HG03575 (cell line): Measurements from ENCODE around the gene SH2D1A.
"Not testable (repeated sequence)": the region's sequence is repeated elsewhere in the genome, so short reads cannot be mapped to it uniquely, and the experiment has no call there.

ENCODE experiments used
- ATAC-seq: cut with Tn5 transposase; IDR thresholded peaks from one replicate; pipeline ENCODE4 v1.9.1; 2021; ENCODE audit not compliant: unreplicated experiment, insufficient number of reproducible peaks, low FRiP score; ENCODE audit errors: extremely low read depth

SH2D1A gene

DNA sequence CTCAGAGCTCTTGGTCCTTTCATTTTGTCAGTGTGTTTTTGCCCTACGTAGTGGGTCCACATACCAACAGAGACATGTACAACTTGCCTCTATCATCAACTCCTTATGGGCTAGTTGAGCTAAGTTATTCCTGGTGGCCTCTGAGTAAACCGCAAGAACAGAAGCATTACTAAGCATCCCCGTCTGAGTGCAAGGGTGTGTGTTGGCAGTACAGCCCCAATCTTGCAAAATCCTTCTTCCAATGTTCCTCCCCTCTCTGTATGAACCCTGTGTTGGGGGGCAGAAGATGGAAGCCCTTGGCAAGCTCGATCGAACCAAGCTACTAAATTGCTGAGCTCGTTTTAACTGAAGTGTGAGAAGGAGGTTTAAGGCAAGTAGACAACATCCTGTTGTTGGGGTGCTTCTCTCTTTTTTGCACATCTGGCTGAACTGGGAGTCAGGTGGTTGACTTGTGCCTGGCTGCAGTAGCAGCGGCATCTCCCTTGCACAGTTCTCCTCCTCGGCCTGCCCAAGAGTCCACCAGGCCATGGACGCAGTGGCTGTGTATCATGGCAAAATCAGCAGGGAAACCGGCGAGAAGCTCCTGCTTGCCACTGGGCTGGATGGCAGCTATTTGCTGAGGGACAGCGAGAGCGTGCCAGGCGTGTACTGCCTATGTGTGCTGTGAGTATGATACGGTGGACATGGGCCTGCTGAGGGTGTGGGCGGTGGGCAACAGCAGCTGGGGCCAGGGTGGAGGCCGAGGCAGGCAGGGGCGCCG, at the start of gene SH2D1A:
Gene SH2D1A, plus strand, starts transcription at position 447 of the 760 bp plus-strand sequence. Its CDS starts 80 bp downstream, at position 527.
- no peak for ATAC-seq

- ATAC-seq, result not testable (repeated sequence)
Measured at GRCh38 chrX:124299323-124299722, 47.0 kb upstream of the SH2D1A start.

GRCh38 chrX:124300405-124300804, 46.0 kb upstream of the SH2D1A start:
- no peak for ATAC-seq

DNA sequence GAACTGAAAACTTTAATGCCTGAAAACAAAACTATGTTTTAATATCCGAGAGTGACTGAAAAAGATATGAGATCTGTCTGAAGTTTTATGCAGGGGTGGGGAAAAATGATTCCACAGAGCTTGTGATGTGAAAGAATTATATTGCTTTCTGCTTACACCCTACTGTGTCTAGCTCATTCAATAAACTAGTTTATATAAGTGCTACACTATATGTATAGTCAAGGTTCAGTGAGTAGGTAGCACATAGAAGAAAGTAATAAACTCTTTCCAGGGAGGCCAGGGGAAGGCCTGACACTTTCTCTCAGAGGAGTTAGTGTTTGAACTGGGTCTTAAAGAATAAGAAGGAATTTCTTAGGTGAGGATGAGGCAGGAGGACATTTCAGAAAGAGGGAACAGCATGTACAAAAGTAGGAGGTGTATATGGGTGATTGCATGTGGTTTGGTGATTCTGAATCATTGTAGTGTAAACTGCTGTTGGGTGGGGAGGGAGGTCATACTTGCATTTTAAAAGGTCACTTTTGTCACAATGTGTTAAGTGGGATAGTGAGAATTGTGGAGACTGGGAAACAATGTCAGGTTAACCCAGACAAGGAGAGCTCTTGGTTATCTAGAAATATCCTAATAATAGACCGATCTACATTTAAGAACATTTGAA, 39.0 kb upstream of the SH2D1A start:
- no peak for ATAC-seq

DNA sequence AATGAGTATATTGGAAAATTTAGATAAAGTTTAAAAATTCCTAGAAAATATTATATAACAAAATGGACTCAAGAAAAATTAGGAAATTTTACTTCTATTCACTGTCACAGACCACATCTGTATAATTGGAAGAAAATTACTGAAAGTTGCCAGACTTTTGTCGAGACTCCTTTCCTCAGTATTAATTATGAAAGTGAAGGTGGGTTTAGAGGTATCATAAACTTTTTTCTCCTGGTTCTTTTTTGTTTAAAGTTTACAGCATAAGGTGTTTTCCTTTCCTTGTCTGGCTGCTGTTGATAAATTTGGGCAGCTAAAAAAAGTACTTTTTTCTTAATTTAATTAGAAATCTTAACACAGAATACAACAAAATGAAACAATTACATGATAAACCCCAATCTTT, 20.6 kb upstream of the SH2D1A start:
- ATAC-seq, result no peak

DNA sequence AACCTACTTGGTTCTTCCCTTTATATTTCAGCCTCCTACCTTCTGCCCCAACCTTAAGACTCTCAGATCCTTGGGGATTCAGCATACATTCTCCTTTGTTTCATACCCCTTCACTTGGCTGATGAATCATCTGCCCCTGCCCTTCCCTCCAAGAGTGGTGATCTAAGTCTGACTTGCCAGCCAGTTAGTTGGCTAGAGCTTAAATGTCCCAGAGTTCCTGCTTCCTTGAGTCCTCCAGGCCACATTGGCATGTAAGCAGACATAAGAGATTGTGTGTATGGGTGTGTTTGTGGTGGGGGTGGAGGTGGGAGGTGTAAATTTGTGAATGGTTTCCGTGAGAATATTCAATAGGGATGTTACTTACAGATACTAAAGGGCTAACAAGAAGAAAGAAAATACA, 17.6 kb upstream of the SH2D1A start:
- ATAC-seq, result no peak

DNA sequence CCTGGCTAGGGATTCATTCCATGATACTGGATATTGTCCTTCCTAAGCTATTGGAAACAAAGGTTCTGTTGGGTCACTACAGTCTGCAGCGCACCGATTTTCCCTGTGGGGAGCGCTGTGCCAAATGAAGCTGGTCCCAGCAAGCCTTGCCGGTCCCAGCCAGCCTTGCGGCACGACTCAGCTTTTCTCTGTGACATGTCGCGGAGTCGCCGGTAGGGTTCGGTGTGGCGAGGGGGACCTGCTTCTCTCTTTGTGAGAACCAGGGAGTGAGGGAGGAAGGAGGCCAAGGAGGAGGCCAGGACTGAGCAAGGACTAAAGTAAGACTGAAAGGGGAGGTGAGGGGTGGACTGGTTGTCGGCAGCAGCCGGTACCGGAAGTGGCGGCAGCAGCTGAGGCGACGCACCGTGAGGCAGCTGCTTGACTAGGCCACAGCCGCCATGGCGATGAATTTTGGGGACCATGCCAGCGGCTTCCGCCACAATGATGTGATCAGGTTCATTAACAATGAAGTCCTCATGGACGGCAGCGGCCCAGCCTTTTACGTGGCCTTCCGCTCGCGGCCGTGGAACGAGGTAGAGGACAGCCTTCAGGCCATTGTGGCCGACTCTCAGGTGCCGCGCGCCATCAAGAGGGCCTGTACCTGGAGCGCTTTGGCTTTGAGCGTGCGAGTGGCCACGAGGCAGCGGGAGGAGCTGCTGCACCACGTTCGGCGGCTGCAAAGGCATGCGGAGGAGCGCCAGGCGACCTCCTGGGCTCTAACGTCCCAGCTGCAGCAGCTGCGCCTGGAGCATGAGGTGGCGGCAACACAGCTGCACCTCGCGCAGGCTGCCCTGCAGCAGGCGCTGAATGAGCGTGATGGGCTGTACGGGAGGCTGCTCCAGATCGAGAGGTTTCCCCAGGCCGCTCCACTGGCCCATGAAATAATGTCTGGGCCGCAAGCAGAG, 13.6 kb upstream of the SH2D1A start, which contains the start of gene TEX13D:
Gene TEX13D, plus strand, starts transcription at position 180 of the 944 bp plus-strand sequence. Its CDS starts 258 bp downstream, at position 438.
- ATAC-seq, result no peak

DNA sequence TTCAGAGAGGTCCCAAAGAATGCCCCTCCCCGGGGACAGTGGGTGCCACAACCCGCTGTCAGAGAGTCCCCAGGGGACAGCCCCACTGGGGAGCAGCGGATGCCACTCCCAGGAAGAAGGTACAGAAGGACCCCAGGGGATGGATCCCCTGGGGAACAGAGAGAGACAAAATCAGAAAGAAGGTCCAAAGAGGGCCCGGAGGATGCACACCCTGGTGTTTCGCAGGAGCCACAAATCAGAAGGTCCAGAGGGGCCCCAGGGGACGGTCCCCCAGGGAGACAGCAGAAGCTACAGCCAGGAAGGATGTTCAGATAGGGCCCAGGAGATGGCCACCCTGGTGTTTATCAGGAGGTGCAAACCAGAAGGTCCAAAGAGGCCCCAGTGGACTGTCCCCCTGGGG, 12.5 kb upstream of the SH2D1A start:
- no peak for ATAC-seq

DNA sequence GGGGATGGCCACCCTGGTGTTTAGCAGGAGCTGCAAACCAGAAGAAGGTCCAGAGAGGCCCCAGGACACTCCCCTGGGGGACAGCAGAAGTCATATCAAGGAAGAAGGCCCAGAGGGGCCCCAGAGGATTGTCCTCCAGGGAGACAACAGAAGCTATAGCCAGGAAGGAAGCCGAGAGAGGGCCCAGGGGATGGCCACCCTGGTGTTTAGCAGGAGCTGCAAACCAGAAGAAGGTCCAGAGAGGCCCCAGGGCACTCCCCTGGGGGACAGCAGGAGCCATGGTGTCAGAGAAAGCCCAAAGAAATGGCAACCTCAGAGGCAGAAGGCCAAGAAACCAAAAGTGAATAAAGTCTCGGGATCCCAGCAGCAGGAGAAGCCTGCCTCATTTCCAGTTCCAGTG, 11.8 kb upstream of the SH2D1A start:
- ATAC-seq, result not testable (repeated sequence)

DNA sequence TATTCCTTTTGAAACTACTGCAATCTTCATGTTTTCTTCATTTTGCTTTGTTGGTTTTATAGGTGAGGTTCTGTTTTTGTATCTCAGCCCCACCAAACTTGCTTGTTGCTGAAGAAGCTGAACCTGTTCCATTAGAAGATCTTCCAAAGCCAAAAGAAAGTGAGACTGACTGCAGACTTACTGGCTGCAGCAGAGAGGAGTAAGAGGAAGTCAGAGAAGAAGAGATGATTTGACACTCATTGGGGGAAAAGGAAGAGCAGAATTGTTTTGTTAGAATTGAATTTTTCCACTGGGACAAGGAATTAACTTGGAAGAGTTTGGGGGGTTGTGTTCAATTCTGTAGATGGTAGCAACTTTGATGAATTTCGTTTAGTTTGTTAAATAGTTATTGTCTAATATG, 10.8 kb upstream of the SH2D1A start:
- no peak for ATAC-seq

- no peak for ATAC-seq
Measured at GRCh38 chrX:124337916-124338315, 8.4 kb upstream of the SH2D1A start.

- ATAC-seq, result no peak
Measured at GRCh38 chrX:124338733-124339514, 7.4 kb upstream of the SH2D1A start.

DNA sequence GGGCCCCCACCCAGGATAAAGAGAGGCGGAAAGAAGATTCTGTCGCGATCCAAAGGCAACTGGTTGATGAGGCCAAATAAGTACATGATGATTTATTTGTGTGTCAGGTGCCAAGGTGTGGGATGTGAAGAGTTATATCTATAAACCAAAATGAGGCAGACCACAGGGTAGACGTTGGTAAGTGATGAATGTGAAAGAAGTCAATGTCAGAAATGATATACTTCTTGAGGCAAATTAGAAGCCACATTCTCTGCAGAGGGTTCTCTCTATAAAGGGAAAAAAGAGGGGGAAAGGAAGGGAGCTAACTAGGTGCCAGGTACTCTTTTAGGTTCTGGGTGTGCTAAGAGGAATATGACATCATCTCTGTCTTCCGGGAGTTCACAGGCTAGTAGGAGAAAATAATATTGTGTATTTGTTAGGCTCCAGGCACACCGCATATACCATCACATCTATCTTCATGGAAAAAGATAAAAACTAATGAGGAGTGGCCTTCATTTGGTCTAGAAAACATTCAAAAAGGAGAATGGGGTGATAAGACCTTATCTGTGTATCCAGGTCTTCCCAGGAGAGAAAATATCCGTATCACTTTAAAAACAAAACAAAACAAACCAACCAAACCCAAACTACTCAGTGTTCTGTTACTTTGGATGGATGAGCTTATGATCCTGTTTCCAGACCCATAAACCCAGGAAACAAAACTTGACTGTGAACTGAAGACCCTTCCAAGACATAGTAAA, 4.8 kb upstream of the SH2D1A start:
- no peak for ATAC-seq

DNA sequence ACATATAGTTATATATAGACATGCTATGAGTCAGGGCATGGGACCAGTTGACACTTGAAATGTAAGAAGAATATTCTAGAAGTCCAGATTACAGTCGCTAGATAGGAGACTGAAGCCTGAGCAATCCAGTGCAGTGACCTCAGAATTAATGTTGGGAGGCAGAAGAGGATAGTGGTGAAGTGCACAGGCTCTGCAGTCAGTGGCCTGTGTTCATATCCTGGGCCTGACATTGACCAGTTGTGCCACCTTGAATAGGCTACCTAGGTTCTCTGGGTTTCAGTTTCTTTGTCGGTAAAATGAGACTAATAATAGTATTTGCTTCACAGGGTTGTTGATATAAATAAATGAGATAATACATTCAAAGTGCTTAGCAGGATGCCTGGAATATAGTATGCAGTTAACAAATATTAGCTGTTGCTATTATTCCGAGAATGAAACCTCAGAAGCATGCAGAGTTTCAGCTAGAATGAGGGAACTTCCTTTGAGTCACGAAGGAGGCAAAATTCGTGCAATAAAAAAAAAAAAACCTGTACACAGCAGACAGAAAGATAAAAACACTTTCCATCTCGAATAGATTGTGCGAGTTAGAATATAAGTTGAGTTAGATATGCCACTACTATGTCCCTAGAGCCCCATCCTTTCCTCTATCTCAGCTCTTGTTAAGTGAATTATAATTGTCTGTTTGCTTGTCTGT, 4.0 kb upstream of the SH2D1A start:
- ATAC-seq, result no peak

DNA sequence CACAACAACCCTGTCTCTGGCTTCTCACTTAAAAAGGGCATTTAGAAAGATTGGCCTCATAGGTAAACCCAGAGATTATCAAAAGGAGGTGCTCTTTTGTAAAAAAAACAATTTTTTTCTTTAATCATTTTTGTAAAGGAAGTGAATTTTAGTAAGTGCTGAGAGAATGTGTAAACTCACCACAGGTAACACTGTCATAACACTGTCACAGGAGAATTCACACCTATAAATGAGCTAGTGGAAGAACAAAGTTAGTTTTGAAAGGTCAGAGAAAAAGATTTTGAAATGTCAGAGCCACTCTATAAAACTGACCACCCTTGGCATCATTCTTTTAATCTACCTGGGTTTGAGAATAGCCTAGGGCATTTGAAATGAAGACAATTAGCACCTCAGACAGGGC, 3.3 kb upstream of the SH2D1A start:
- no peak for ATAC-seq

GRCh38 chrX:124344246-124344645, 2.1 kb upstream of the SH2D1A start:
- ATAC-seq, result no peak

- no peak for ATAC-seq
Measured at GRCh38 chrX:124346877-124347241, 496 bp downstream of the SH2D1A start.

DNA sequence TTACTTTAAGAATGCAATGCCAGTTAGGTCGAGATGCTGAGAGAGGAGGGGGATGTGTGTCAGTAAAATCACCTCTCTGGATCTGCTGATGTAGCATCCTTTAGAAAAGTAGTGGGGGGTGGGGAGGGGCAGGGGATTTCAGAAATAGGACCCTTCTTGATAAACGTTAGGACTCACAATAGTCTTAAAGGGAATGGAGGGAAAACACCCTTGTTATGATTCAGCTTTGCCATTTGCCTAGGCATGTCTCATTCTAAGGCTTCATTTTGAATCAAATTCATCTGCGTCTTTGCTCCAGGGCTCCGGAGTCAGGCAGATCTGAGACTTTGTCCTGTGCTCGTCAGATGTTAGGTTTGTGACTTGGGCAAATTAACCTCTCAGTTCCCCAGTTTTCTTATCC, 879 bp downstream of the SH2D1A start:
- no peak for ATAC-seq
